Frontal cortex (tissue), 4 donors: ENCODE measurements around the gene CDX2. TPM values are rescaled to one million over a fixed set of nuclear protein-coding genes. Genes with fewer than 3 reads are reported as not detected.
A peak's percentile ranks its signal among the peaks of the same experiment; 100 is the strongest.

Source experiments
- DNase-seq, 2 donors: peaks; one replicate each; pipeline ENCODE4 v3.0.0; 2012; ENCODE audit warnings: low spot score in 2 of 2
- FAIRE-seq: peaks from 2 replicates; lab custom pipeline; 2012; peaks lifted over from hg19 to GRCh38; lab: Jason Lieb, UNC
- small RNA-seq: library from RNA; depleted of rRNA; stranded (forward); fragments of <200 nt; gene quantifications from one replicate; pipeline ENCODE3, GENCODE V24; 2014
- total RNA-seq: library from RNA; depleted of rRNA; stranded (reverse); fragments of >200 nt; gene quantifications from one replicate; pipeline ENCODE4 v1.2.3, GENCODE V29; 2014
- donor health status: control.
- donor health status: control.
- donor health status: control.

CDX2 gene
- total RNA-seq, 1 donor from 2014 or later = not detected

DNA sequence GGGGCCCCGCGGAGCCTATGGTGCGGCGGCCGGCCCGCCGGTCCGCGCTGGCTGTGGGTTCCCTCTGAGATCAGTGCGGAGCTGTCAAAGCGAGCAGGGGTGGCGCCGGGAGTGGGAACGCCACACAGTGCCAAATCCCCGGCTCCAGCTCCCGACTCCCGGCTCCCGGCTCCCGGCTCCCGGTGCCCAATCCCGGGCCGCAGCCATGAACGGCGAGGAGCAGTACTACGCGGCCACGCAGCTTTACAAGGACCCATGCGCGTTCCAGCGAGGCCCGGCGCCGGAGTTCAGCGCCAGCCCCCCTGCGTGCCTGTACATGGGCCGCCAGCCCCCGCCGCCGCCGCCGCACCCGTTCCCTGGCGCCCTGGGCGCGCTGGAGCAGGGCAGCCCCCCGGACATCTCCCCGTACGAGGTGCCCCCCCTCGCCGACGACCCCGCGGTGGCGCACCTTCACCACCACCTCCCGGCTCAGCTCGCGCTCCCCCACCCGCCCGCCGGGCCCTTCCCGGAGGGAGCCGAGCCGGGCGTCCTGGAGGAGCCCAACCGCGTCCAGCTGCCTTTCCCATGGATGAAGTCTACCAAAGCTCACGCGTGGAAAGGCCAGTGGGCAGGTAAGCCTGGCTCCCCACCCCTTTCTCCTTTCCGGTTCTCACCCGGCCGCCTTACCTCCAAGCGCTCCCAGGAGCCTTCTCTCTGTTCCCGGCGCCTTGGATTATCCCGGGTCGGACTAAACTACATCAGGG lies 49.0 kb downstream of the CDX2 start, which contains the start of gene PDX1:
Gene PDX1 (plus strand): TSS at position 67 of the 743 bp plus-strand sequence. CDS start 139 bp downstream, at position 206.
- DNase-seq (peak in 1 of 2 donors; percentile 56), FAIRE-seq (no peak)

DNA sequence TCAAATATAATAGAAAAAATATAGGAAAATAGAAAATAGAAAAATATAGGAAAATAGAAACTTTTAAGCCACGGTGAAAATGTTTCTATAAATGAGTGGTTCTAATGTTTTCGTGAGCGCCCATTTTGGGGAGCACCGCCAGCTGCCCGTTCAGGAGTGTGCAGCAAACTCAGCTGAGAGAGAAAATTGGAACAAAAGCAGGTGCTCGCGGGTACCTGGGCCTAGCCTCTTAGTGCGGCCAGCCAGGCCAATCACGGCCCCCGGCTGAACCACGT lies 49.5 kb downstream of the CDX2 start:
- FAIRE-seq (no peak), DNase-seq (no peak)

DNA sequence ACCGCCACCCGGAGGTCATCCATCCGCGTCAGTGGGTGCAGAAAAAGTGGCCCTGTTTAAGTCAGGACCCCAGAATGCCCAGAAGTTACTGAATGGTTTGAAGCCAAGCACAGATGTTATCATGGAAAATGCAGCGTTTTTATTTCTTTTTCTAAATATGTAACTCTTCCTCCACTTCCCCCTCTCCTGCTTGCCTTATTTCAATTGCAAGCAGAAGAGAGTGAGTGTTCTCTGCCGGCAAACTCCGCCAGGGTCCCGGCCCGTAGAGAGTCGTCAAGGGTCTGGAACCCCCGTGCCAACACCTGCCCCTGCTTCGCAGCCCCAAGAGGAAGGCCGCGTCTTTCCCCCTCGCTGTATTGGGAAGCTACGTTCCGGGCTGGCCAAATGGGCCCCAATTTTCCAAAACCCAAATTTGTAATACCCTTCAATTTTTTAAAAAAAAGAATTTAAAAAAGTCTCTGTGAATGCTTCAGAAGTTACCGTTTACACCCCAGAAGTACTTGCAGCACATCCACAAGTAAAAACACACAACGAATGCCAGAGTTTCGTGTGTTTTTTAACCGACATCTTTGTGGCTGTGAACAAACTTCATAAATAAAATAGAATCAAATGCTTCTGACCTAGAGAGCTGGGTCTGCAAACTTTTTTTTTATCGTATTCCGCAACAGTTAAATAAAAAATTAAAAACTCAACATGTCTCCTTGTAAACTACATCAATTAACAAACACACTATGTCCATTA lies 50.0 kb downstream of the CDX2 start:
- DNase-seq (peak in 1 of 2 donors; percentile 16), FAIRE-seq (no peak)

DNA sequence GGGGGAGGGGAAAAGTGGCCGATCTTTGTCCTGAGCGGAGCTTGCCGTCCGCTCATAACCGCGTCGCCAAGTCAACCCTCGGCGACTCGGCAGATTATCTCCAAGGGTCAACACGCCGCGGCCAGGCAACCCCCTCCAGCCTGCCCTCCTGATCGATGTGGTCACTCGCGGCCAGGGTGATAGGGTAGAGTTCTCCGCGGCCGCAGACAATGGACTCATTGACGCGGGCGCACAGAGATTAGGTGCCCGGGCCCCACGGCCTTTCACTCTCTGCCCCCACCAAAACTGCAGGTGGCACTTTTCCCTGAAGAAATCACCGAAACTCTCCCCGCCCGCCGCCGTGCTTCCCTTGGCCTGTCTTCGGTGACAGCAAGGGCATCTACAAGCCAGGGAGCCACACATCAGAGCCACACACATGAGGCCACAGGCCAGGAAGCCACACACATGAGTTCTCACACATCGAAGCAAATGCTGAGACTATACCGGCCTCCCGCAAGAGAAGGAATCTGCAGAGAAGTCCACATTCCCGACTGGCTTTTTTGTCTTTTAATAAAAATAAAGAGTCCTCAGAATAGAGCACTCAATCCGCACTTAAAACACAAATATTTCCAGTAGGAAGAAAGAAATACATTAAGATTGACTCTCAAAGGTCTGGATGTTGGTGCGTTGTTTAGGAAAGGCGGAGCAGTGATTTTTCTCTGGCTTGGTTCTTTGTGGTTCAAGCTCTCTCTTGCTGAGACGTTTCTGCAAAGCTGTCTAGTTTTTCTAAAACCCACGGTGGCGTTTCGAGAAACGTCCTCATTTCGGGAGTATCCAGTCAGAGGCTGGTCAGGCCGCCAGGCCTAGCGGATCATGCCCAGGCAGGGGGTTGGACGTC lies 50.8 kb downstream of the CDX2 start:
- FAIRE-seq (no peak), DNase-seq (peak in 1 of 2 donors; percentile 14)

DNA sequence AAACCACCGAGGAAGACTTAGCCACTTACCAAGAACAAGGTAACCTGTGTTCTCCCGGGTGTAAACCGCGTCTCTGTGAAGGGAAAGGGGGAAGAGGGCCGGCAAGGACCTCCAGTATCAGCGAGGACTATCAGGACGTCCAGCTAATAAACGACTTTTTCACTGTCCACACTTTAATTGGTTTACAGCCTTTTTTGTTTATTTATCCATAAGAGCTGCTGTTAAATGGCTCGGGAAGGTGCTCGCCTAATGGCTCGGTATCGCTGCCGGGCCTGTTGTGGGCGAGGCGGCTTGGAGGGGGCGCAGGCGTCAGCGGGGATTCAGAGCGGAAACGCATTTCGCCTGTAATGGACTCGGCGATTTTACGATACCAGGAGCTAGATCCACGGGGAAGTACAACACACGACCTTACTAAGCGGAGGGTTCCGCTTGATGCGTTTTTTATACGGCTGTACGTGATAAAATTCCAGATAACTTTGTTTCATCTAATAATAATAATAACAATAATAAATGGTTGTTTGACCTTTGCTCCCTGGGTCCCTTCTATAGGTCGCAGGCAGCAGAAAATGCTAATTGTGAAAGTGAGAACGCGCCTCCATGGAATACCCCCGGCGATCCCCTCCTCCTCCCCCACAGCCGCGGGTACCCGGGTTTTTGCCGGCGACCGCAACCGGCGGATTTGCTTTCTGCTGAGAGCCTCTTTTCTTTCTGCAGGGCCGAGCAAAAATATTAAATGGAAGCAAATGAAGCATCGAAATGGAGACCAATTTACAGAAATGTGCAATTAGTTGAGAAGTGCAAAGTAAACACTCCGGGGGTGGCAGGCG lies 51.8 kb downstream of the CDX2 start:
- FAIRE-seq (no peak), DNase-seq (no peak)

DNA sequence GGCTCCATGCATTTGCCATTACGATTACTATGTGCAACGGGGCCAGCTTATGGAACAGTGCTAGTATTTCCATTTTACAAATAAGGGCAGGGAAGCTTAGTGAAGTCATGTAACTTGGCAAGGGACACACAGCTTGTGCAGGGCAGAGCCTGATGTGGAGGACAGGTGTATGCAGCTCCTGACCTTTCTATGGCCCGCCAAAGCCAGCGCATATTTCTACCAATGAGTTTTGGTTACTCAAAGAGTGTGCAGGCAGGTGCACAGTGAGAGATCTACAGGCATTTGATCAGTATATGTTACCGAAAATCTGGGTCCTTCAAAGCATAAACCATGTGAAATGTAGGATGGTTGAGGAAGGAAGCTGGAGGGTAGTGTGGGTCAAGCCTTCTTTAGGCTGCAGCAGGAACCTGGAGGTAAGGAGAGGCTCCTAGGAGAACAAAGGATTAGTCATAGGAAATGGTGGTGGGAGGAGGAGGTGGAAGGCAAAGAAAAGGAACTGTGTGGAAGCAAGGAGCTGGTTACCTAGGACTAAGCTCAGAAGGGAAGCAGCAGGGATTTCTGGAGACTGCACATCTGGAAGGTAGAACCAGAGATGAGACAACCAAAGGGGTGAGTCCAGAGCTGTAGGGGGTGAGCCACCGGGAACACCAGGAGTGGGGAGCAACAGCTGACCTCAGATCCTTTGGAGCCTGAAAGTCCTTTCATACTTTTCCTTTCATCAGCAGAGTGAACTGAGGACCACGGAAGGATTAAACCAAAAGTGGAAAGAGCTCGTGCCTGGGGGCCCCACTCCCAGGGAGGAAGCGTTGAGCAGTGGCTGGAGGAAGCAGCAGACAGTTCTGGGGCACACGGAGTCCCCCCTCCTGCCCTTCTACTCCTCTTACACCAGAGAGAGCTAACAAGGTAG lies 53.6 kb downstream of the CDX2 start:
- DNase-seq (no peak), FAIRE-seq (no peak)

DNA sequence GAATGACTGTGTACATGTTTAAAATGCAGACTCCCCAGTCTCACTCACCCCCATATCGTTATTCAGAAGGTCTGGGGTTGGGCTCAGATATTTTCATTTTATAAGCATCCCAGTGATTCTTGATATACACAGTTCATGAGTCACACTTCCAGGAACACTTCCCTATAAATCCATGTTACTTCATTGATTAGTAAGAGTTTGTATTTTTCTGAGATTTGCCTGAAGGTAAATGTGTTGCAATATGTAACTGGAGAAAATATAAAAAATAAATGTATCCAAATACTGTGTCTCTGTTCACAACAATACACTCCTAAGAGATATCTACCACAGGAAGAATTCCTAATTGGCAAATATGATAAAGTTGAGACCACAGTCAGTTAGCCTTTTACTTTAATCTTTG lies 56.0 kb downstream of the CDX2 start:
- no peak for FAIRE-seq
- no peak for DNase-seq

DNA sequence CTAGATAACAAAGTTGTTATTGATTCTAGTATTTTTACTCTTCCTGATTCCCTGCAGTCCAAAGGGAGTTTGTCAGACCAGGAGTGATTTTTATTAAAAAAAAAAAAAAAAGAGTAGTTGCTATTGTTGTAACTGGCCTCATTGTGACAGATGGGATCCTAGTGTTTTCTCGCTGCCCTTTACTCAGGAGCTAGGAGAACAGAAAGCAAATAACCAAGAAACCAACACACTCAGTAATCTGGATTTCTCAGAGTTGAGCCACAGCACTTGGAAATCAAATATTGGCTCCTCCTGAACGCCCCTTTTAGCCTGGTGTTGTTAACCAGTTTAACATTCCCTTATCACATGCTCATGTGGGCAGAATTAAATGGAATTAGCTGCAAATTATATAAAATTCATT lies 57.6 kb downstream of the CDX2 start:
- no peak for DNase-seq
- no peak for FAIRE-seq

Small RNA genes lying within 50 kb of the gene (small RNA-seq; reads per million reads assigned to genes)
- gene ATP5F1EP2 (not detected), gene RN7SL272P (not detected)

Other genes starting within 250 kb of the CDX2 start
- 0.41 TPM for gene GSX1, start 176.8 kb downstream of the CDX2 start, total RNA-seq
- not detected for gene PDX1, start 49.3 kb downstream of the CDX2 start, total RNA-seq
- not detected for gene URAD, start 19.4 kb upstream of the CDX2 start, total RNA-seq
- gene FLT3, start 131.3 kb upstream of the CDX2 start, total RNA-seq = 3.7 TPM
- 41.6 TPM for gene PAN3, start 169.2 kb upstream of the CDX2 start, total RNA-seq